IPS-20b (cell line): ENCODE measurements around the gene GRIA1.
"Not testable (repeated sequence)": the region's sequence is repeated elsewhere in the genome, so short reads cannot be mapped to it uniquely, and the experiment has no call there.

Experiments used
- H3K27ac ChIP-seq: one replicate; pipeline ENCODE4 v1.5.1; 2013; ENCODE audit warnings: low read length
- H3K27me3 ChIP-seq: 2 replicates; pipeline ENCODE4 v1.6.1; 2013; ENCODE audit warnings: mild to moderate bottlenecking, low read length, inconsistent platforms; ENCODE audit not compliant: insufficient read depth
- H3K36me3 ChIP-seq: 2 replicates; pipeline ENCODE4 v1.6.1; 2013; ENCODE audit warnings: low read depth, mild to moderate bottlenecking, inconsistent platforms, low read length, moderate library complexity; ENCODE audit not compliant: insufficient read depth
- H3K4me1 ChIP-seq: 2 replicates; pipeline ENCODE4 v1.6.1; 2013; ENCODE audit warnings: mild to moderate bottlenecking, control low read depth, inconsistent platforms, low read length, moderate library complexity; ENCODE audit not compliant: insufficient read depth
- H3K4me3 ChIP-seq: 2 replicates; pipeline ENCODE4 v1.5.1; 2013; ENCODE audit warnings: mild to moderate bottlenecking, low read length, inconsistent platforms
- H3K9ac ChIP-seq: 2 replicates; pipeline ENCODE4 v1.6.1; 2013; ENCODE audit warnings: low read depth, mild to moderate bottlenecking, inconsistent platforms, low read length, moderate library complexity
- H3K9me3 ChIP-seq: 2 replicates; pipeline ENCODE4 v1.6.1; 2013; ENCODE audit warnings: mild to moderate bottlenecking, low read depth, low read length, inconsistent platforms; ENCODE audit not compliant: insufficient read depth

Gene GRIA1

GRCh38 chr5:153707626-153708025 is 217.2 kb downstream of the GRIA1 start:
- no peak overlapping the region for H3K9ac ChIP-seq
- no peaks in the 10 kb centered on the region for H3K9me3 ChIP-seq
- H3K27me3 ChIP-seq: no peaks in the 10 kb centered on the region
- no peaks in the 10 kb centered on the region for H3K36me3 ChIP-seq
- H3K4me3 ChIP-seq: no peak overlapping the region
- H3K4me1 ChIP-seq: no peaks in the 10 kb centered on the region
- H3K27ac ChIP-seq: no peak overlapping the region

GRCh38 chr5:153711755-153712154 is 221.3 kb downstream of the GRIA1 start:
- H3K9me3 ChIP-seq: no peaks in the 10 kb centered on the region
- no peaks in the 10 kb centered on the region for H3K4me1 ChIP-seq
- no peaks in the 10 kb centered on the region for H3K27me3 ChIP-seq
- no peak overlapping the region for H3K27ac ChIP-seq
- H3K4me3 ChIP-seq: no peak overlapping the region
- H3K9ac ChIP-seq: no peak overlapping the region
- H3K36me3 ChIP-seq: no peaks in the 10 kb centered on the region

DNA sequence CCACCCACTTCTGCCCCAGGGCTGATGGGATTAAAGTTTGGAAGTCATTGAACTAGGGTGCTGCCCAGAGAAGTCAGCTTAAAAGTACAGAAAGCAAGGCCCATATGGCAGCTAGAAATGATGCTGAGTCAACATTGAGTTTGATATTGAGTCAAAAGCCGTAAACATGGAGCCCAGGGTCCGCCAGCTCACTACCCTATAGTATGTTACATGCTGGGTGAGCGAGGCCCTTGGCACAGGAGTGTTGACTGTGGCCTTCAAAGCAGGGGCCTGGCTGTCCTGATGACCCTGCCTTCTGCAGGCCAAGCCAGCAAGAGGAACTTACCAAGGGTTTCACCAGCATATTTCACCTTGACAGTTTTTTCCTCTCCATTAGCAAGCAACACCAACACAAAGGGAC is 222.5 kb downstream of the GRIA1 start:
- no peaks in the 10 kb centered on the region for H3K9me3 ChIP-seq
- no peak overlapping the region for H3K4me3 ChIP-seq

DNA sequence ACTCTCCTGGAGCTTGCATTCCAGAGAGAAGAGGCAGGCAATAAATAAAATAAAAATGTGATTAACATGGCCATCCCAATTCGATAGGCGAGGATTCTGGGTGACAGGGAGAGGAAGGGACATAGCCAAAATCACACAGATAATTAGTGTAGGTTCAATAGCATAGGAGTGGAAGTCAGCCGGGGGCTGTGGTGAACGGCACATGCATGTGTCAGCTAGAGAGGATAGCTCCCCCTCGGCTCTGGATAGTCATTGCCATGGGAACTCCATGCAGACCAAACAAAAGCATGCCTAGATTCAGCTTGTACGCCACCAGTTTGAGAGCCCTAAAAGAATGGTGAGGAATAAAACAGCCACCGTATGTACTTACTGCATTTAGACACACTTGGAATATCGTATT is 223.5 kb downstream of the GRIA1 start:
- H3K27ac ChIP-seq: no peak overlapping the region

More for the DNA sequence above, 222.5 kb downstream of the GRIA1 start:
- Histone ChIP-seq H3K4me1 (no peaks in the 10 kb centered on the region), H3K27ac (no peak overlapping the region), H3K27me3 (no peaks in the 10 kb centered on the region), H3K9ac (no peak overlapping the region), H3K36me3 (no peaks in the 10 kb centered on the region)

DNA sequence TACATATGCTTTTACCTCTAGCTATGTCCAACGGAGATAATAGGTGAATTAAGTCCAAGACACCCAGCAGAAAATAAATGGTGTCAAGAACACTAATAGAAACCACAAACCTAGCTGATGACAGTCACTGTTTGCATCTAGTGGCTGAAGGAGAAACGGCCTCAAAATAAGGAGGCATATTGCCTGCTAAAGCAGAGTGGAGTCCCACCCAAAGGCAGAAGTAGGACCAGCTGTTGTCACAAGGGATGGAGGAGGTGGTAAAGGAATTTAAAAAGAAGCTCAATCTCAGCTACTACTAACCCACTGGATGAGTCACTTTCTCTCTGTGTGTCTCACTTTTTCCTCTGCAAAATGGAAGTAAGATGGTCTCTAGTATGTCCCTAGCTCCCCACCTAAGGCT is 224.3 kb downstream of the GRIA1 start:
- H3K4me3 ChIP-seq: no peak overlapping the region
- H3K27ac ChIP-seq: no peak overlapping the region
- H3K27me3 ChIP-seq: no peaks in the 10 kb centered on the region
- no peaks in the 10 kb centered on the region for H3K9me3 ChIP-seq
- H3K4me1 ChIP-seq: no peaks in the 10 kb centered on the region
- no peaks in the 10 kb centered on the region for H3K36me3 ChIP-seq
- H3K9ac ChIP-seq: no peak overlapping the region

More for the DNA sequence above, 223.5 kb downstream of the GRIA1 start:
- no peak overlapping the region for H3K4me3 ChIP-seq
- H3K4me1 ChIP-seq: no peaks in the 10 kb centered on the region
- H3K9ac ChIP-seq: no peak overlapping the region
- no peaks in the 10 kb centered on the region for H3K27me3 ChIP-seq
- H3K9me3 ChIP-seq: no peaks in the 10 kb centered on the region
- H3K36me3 ChIP-seq: no peaks in the 10 kb centered on the region

GRCh38 chr5:153717287-153717686 is 226.8 kb downstream of the GRIA1 start:
- Histone ChIP-seq H3K4me1 (no peaks in the 10 kb centered on the region), H3K36me3 (no peaks in the 10 kb centered on the region), H3K27me3 (no peaks in the 10 kb centered on the region), H3K27ac (no peak overlapping the region), H3K9me3 (no peaks in the 10 kb centered on the region; the same call in 1 of the 2 replicates), H3K9ac (no peak overlapping the region), H3K4me3 (no peak overlapping the region)

DNA sequence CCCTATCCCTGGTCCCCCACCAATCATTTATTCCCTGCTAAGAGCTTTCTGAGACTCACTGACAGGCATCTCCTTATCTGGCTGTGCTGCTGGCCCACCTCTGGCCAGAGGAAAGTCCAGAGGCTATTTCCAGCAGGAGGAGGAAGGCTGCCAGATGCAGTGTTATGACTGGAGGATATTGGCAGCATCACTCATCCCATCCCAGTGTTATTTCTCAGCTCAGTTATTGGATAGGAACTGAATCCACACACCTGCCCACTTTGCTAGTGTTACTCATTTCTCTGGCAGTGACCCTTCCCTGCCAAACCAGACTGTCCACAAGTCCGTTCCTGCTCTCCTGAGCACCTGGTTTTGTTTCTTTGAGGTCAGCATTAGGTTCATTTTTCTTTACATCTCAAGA is 228.2 kb downstream of the GRIA1 start:
- no peaks in the 10 kb centered on the region for H3K4me1 ChIP-seq
- no peak overlapping the region for H3K9ac ChIP-seq
- H3K36me3 ChIP-seq: no peaks in the 10 kb centered on the region
- H3K27me3 ChIP-seq: no peaks in the 10 kb centered on the region
- H3K9me3 ChIP-seq: peaks cover 9% of the 10 kb centered on the region
- no peak overlapping the region for H3K4me3 ChIP-seq
- H3K27ac ChIP-seq: no peak overlapping the region

GRCh38 chr5:153719324-153719723 is 228.9 kb downstream of the GRIA1 start:
- no peak overlapping the region for H3K9ac ChIP-seq
- H3K4me3 ChIP-seq: no peak overlapping the region
- no peaks in the 10 kb centered on the region for H3K36me3 ChIP-seq
- H3K9me3 ChIP-seq: peaks cover 9% of the 10 kb centered on the region
- no peaks in the 10 kb centered on the region for H3K4me1 ChIP-seq
- no peak overlapping the region for H3K27ac ChIP-seq
- H3K27me3 ChIP-seq: no peaks in the 10 kb centered on the region

DNA sequence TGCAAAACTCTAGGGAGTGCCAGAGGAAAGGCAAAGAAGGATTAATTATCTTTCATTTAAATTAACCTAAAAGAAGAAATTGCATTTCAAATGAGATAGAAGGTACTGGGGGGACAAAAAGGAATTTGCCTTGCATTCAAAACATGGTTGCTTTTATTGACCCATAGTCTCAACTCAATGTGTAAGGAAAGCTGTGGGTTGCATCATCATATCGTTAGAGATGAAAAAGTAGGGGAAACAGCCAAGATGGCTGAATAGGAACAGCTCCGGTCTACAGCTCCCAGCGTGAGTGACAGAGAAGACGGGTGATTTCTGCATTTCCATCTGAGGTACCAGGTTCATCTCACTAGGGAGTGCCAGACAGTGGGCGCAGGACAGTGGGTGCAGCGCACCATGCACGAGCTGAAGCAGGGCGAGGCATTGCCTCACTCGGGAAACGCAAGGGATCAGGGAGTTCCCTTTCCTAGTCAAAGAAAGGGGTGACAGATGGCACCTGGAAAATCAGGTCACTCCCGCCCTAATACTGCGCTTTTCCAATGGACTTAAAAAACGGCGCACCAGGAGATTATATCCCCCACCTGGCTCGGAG is 232.6 kb downstream of the GRIA1 start:
- not testable (repeated sequence) for H3K27me3 ChIP-seq, H3K4me1 ChIP-seq, H3K36me3 ChIP-seq, H3K4me3 ChIP-seq, H3K9ac ChIP-seq, H3K27ac ChIP-seq, H3K9me3 ChIP-seq

DNA sequence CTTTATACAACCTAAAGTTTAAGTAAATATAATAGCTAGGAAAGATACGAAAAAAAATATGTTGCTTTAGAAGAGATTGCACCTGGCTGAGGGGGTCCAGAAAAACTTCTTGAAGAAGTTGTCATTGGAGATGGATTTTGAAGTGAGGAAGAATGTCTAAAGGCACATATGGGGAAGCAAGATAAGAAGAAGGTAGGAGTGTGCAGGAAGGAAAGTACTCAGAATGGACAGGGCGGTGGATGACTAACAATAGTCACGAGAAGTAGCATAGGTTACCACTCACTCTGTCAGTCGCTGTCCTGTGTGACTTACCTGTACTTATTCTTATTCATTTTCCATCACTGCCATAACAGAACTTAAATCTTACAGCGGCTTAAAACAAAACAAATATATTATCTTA is 251.6 kb downstream of the GRIA1 start:
- no peaks in the 10 kb centered on the region for H3K4me1 ChIP-seq
- no peaks in the 10 kb centered on the region; the same call in 1 of the 2 replicates for H3K9me3 ChIP-seq
- H3K36me3 ChIP-seq: no peaks in the 10 kb centered on the region
- no peak overlapping the region for H3K4me3 ChIP-seq
- no peak overlapping the region for H3K9ac ChIP-seq
- no peak overlapping the region for H3K27ac ChIP-seq
- no peaks in the 10 kb centered on the region for H3K27me3 ChIP-seq

DNA sequence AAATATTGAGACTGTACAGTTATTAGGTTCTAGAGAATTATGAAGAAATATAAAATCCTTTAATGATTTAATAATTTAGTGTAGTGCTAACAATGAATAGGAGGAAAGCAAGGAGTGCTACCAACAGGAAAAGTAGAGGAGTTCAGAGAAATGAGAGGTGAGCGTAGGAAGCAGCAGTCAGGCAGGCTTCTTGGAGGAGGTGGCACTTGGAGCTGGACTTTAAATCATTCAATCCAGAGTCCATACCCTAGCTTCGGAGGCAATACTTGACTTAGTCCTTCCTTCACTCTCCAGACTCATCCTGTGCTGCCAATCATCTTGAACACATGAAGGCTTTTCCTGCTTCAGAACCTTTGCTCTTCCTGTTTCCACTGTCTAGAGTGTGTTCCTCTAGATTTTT is 254.3 kb downstream of the GRIA1 start:
- no peaks in the 10 kb centered on the region for H3K4me1 ChIP-seq
- H3K27me3 ChIP-seq: no peaks in the 10 kb centered on the region
- H3K36me3 ChIP-seq: no peaks in the 10 kb centered on the region
- H3K9me3 ChIP-seq: no peaks in the 10 kb centered on the region; the same call in 1 of the 2 replicates
- H3K27ac ChIP-seq: no peak overlapping the region
- no peak overlapping the region for H3K4me3 ChIP-seq
- no peak overlapping the region for H3K9ac ChIP-seq

DNA sequence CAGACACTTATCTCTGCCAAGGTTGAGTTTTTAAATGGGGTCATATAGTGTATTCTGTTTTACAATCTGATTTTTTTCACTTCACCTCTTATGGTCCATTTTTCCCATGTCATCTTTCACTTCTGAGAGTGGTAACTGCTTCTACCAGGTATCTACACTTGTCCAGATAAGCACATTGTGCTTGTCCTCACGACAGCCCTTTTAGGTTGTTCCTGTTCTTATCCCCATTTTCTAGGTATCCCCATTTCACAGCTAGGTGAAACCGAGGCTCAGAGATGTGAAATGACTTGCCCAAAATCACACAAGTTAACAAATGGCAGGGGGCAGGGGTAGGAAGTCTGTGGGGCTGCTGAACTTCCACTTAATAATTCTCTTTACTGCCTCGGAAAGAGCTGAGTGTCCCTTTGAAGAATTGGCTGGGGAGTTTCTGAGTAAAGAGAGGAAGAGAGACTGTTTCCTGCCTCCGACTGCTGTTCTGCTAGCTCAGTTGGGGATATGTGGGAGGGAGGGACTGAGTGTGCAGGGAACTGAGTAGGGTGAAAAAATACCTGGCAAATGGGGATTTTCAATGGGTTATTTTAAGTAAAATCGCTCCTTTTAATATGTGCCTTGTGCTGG is 255.4 kb downstream of the GRIA1 start:
- Histone ChIP-seq H3K27ac (no peak overlapping the region), H3K9me3 (no peaks in the 10 kb centered on the region; the same call in 1 of the 2 replicates), H3K27me3 (no peaks in the 10 kb centered on the region), H3K9ac (no peak overlapping the region), H3K4me1 (no peaks in the 10 kb centered on the region), H3K36me3 (no peaks in the 10 kb centered on the region), H3K4me3 (no peak overlapping the region)
